ENCODE measurements around the gene C21orf58. TPM values are rescaled to one million over a fixed set of nuclear protein-coding genes. Genes with fewer than 3 reads are reported as not detected.

The C21orf58 gene
- polyA plus RNA-seq, 1 of the 3 experiments (the other 2 are of a cell fraction) = 9.7 TPM

- Histone ChIP-seq H3K27ac (ENCODE audit: low read depth in 2 of 2, low read length in 1 of 2) (no peak overlapping the region), H3K27me3 (ENCODE audit: insufficient read depth) (no peaks in the 10 kb centered on the region), H2AFZ (ENCODE audit: low read depth) (no peak overlapping the region), H3F3A (replicated peaks; ENCODE audit: insufficient read depth) (peaks cover 9% of the 10 kb centered on the region), H3K9me2 (no peaks in the 10 kb centered on the region), H3K9me3 (no peaks in the 10 kb centered on the region), H3K4me3 (ENCODE audit: low read depth in 2 of 2, low read length in 1 of 2) (no peak overlapping the region), H4K20me1 (ENCODE audit: insufficient read depth) (no peaks in the 10 kb centered on the region), H3K36me3 (replicated peaks in 1 of 2; ENCODE audit: control insufficient read depth in 1 of 2, insufficient read depth in 2 of 2, low read length in 1 of 2) (peaks cover 66 to 69% of the 10 kb centered on the region in 2 experiments), H3K9ac (no peak overlapping the region), H3K4me1 (ENCODE audit: control insufficient read depth in 1 of 2, insufficient read depth in 2 of 2, low read depth in 1 of 2, low read length in 1 of 2) (no peaks in the 10 kb centered on the region), H3K79me2 (ENCODE audit: insufficient read depth) (no peaks in the 10 kb centered on the region), H3K4me2 (no peak overlapping the region)
- 92% methylated on average over 10 of the region's 11 CpGs for WGBS (ENCODE audit: low lambda C conversion rate)
- ChIA-PET POLR2A (interaction anchor here (0.6 kb wide), 1 partner anchor 64 kb away, joined by 3 read pairs; no protein-coding TSS in a partner anchor), CTCF (interaction anchor here (0.7 kb wide), 1 partner anchor 10 kb away, joined by 3 read pairs; no protein-coding TSS in a partner anchor)
- DNase-seq = no peak
- TF ChIP-seq RXRA (IDR thresholded peaks at IDR 0.05; ENCODE audit: borderline replicate concordance, low read depth) (no peak), FOXM1 (IDR thresholded peaks at IDR 0.05; ENCODE audit: low read depth) (no peak), YY1 (IDR thresholded peaks at IDR 0.05; ENCODE audit: low read depth) (no peak), NFIC (IDR thresholded peaks at IDR 0.05; ENCODE audit: borderline replicate concordance) (no peak), TAF1 (IDR thresholded peaks at IDR 0.05; ENCODE audit: borderline replicate concordance, low read depth, low read length) (no peak), ZBTB33 (IDR thresholded peaks at IDR 0.05; ENCODE audit: borderline replicate concordance, low read depth) (no peak), RFX5 (IDR thresholded peaks at IDR 0.05; ENCODE audit: low read length) (no peak), MXI1 (IDR thresholded peaks at IDR 0.05; ENCODE audit: low read depth, low read length) (no peak), ELF1 (IDR thresholded peaks at IDR 0.05) (no peak), CHD2 (IDR thresholded peaks at IDR 0.05; ENCODE audit: low read length, partially characterized antibody) (no peak)
Observed at GRCh38 chr21:46255166-46255565, 68.5 kb downstream of the C21orf58 start.

DNA sequence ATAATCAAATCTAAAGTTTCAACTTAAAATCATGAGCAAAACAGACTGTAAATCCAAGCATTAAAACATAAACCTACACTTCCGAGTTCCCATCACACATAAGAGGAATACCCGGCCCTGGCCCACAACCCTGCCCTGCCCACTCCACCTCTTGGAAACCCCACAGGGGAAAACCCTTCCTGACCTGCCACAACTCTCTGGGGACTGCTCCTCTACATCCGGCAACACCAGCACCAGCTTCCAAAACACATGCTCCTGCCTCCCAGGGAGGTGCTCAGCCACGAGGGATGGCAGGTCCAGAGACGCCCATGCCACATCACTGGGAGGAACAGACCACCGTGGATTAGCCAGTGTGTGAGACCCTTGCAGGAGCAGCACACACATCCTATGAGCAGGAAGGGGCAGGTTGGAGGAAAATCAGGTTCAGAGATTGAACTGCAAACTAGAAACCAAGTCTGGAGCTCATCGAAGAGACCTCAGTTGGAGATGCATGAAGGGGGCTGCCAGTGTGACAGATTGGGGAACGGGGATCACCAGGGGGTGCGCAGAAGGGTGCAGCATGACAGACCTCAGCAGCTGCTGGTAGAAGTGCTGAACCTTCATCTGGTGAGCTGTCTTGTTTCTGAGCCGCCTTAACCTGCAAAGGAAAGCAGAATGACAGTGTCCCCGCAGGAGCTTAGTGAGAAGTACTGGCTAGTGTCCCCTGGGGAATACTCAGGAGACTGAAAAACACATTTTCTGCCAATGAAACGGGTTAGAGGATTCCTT is 69.3 kb downstream of the C21orf58 start:
- Histone ChIP-seq H3K9me2 (no peaks in the 10 kb centered on the region), H3K4me2 (no peak overlapping the region), H2AFZ (ENCODE audit: low read depth) (no peak overlapping the region), H3F3A (replicated peaks; ENCODE audit: insufficient read depth) (peaks cover 9% of the 10 kb centered on the region), H3K79me2 (ENCODE audit: insufficient read depth) (no peaks in the 10 kb centered on the region), H3K27me3 (ENCODE audit: insufficient read depth) (no peaks in the 10 kb centered on the region), H3K4me3 (ENCODE audit: low read depth in 2 of 2, low read length in 1 of 2) (no peak overlapping the region), H3K36me3 (replicated peaks in 1 of 2; ENCODE audit: control insufficient read depth in 1 of 2, insufficient read depth in 2 of 2, low read length in 1 of 2) (peaks cover 68 to 69% of the 10 kb centered on the region in 2 experiments), H3K9ac (no peak overlapping the region), H3K9me3 (no peaks in the 10 kb centered on the region), H3K4me1 (ENCODE audit: control insufficient read depth in 1 of 2, insufficient read depth in 2 of 2, low read depth in 1 of 2, low read length in 1 of 2) (no peaks in the 10 kb centered on the region), H4K20me1 (ENCODE audit: insufficient read depth) (no peaks in the 10 kb centered on the region), H3K27ac (ENCODE audit: low read depth in 2 of 2, low read length in 1 of 2) (no peak overlapping the region)
- ChIA-PET CTCF (interaction anchor here (0.7 to 1.3 kb wide), 4 partner anchors 9 to 24 kb away, joined by 3 read pairs; no protein-coding TSS in a partner anchor), POLR2A (no interaction called here)
- TF ChIP-seq, protein P1, sequence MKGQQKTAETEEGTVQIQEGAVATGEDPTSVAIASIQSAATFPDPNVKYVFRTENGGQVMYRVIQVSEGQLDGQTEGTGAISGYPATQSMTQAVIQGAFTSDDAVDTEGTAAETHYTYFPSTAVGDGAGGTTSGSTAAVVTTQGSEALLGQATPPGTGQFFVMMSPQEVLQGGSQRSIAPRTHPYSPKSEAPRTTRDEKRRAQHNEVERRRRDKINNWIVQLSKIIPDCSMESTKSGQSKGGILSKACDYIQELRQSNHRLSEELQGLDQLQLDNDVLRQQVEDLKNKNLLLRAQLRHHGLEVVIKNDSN (IDR thresholded peaks at IDR 0.05; ENCODE audit: borderline replicate concordance, low read depth) = no peak
- no peak for TF ChIP-seq EZH2phosphoT487 (IDR thresholded peaks at IDR 0.05; ENCODE audit: borderline replicate concordance, low read depth)
- TF ChIP-seq EP300 (IDR thresholded peaks at IDR 0.05; ENCODE audit: borderline replicate concordance in 1 of 2, low read depth in 1 of 2, low read length in 1 of 2) = no peak
- TF ChIP-seq SMC3 (IDR thresholded peaks at IDR 0.05; ENCODE audit: low read depth, low read length) = no peak
- TF ChIP-seq, protein P2, sequence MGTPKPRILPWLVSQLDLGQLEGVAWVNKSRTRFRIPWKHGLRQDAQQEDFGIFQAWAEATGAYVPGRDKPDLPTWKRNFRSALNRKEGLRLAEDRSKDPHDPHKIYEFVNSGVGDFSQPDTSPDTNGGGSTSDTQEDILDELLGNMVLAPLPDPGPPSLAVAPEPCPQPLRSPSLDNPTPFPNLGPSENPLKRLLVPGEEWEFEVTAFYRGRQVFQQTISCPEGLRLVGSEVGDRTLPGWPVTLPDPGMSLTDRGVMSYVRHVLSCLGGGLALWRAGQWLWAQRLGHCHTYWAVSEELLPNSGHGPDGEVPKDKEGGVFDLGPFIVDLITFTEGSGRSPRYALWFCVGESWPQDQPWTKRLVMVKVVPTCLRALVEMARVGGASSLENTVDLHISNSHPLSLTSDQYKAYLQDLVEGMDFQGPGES (IDR thresholded peaks at IDR 0.05; ENCODE audit: low read depth, low read length) = no peak
- TF ChIP-seq TAF1 (IDR thresholded peaks at IDR 0.05; ENCODE audit: borderline replicate concordance, low read depth, low read length) = no peak
- TF ChIP-seq CHD2 (IDR thresholded peaks at IDR 0.05; ENCODE audit: low read length, partially characterized antibody) = no peak
- 96% methylated on average over 10 of the region's 12 CpGs for WGBS (ENCODE audit: low lambda C conversion rate)
- no peak for DNase-seq
